ENCODE measurements around the gene JUNB. TPM values are rescaled to one million over a fixed set of nuclear protein-coding genes. Genes with fewer than 3 reads are reported as not detected.

Gene JUNB
- total and polyA plus RNA-seq, 2 of the 13 experiments (the other 11 are each of a cell fraction or from before 2014, with no cell fraction given): 7.7 to 8.2 TPM

- no peak for TF ChIP-seq ZNF280D (CRISPR knock-in tag; IDR thresholded peaks at IDR 0.05)
- no peak for TF ChIP-seq ZNF282 (IDR thresholded peaks at IDR 0.05; ENCODE audit: partially characterized antibody)
- 0 out of 2 replicates have a peak, but pooled peaks have one; percentile 44 for TF ChIP-seq ZNF501 (CRISPR knock-in tag; IDR thresholded peaks at IDR 0.05)
- TF ChIP-seq FOXO1 (CRISPR knock-in tag; IDR thresholded peaks at IDR 0.05): peak; percentile 67; the same call in 1 of the 2 replicates
- TF ChIP-seq CBX2 (IDR thresholded peaks at IDR 0.05; ENCODE audit: low read depth, low read length): no peak
- no peak for TF ChIP-seq CBX2 (CRISPR knock-in tag; IDR thresholded peaks at IDR 0.05; ENCODE audit: low read depth)
- no peak for TF ChIP-seq SRSF1 (optimal IDR thresholded peaks at IDR 0.05; ENCODE audit: low read depth, low read length)
- no peak; the same call in 1 of the 2 replicates for TF ChIP-seq ZNF136 (CRISPR knock-in tag; IDR thresholded peaks at IDR 0.05; ENCODE audit: low read depth)
- TF ChIP-seq ZNF841 (CRISPR knock-in tag; IDR thresholded peaks at IDR 0.05; ENCODE audit: borderline replicate concordance): no peak
- no peak for TF ChIP-seq CC2D1A (CRISPR knock-in tag; IDR thresholded peaks at IDR 0.05)
- no peak for TF ChIP-seq PHB2 (IDR thresholded peaks at IDR 0.05; ENCODE audit: partially characterized antibody)
- TF ChIP-seq ZNF878 (CRISPR knock-in tag; IDR thresholded peaks at IDR 0.05): no peak
- TF ChIP-seq ZNF597 (CRISPR knock-in tag; IDR thresholded peaks at IDR 0.05): no peak
- no peak for TF ChIP-seq ZNF672 (CRISPR knock-in tag; IDR thresholded peaks at IDR 0.05)
- TF ChIP-seq ESRRA (CRISPR knock-in tag; IDR thresholded peaks at IDR 0.05; ENCODE audit: low read depth): 0 out of 2 replicates have a peak, but pooled peaks have one; percentile 32
- no peak; the same call in 1 of the 2 replicates for TF ChIP-seq TFAP4 (IDR thresholded peaks at IDR 0.05; ENCODE audit: borderline replicate concordance, low read depth)
- TF ChIP-seq ZNF639 (CRISPR knock-in tag; conservative IDR thresholded peaks at IDR 0.05): no peak
- no peak for TF ChIP-seq RORA (CRISPR knock-in tag; IDR thresholded peaks at IDR 0.05)
- TF ChIP-seq NFRKB (IDR thresholded peaks at IDR 0.05): no peak
- TF ChIP-seq ERF (CRISPR knock-in tag; IDR thresholded peaks at IDR 0.05): peak; percentile 72
- TF ChIP-seq ZNF703 (CRISPR knock-in tag; IDR thresholded peaks at IDR 0.05; ENCODE audit: borderline replicate concordance): no peak
- TF ChIP-seq STAG1 (CRISPR knock-in tag; IDR thresholded peaks at IDR 0.05): peak; percentile 87
These were observed 25.2 kb upstream of the JUNB start (continued) for GRCh38 chr19:12766051-12766521.

Measured in HepG2 (cell line).